GM18526 (cell line): ENCODE data around the gene BMP6.

Experiments
- POLR2A ChIP-seq: IDR thresholded peaks from 3 replicates; pipeline ENCODE4 v1.6.1; 2011; ENCODE audit not compliant: insufficient read length; ENCODE audit errors: extremely low read depth

The BMP6 gene

DNA sequence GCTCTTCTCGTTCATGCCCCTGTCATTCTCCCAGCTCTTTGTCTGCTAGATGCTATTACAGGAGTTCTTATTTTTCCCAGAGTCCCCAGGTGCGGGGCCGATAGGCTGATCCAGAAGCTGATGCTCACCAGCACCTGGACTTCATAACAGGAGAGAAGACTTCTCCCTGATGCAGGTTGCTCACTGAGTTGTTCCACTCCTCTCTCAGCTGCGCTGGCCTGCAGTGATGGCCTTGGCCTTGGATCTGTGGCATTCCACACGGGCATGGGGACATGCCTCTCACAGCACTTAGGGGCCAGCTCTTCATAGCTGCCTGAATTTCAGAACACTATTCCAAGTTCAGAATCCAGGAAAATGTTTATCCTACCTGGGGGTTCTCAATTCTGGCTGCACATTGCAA lies 191.8 kb downstream of the BMP6 start:
- TF ChIP-seq POLR2A = no peak

DNA sequence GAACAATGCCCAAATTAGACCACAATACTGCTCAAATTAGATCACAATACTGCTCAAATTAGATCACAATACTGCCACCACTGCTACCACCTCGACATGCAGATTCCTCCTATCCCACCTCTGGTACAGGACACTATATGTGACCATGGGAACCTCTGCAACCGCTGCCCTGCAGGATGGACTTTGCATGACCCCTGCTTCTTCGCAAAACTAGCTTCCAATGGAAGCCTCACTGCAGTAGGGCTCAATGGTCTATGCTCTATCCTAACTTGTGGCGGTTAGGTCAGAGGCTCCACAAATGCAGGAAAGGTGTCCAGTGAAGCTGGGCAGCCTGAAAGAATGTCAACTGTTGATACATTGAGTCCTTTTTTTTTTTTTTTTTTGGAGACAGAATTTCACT lies 192.5 kb downstream of the BMP6 start:
- TF ChIP-seq POLR2A = no peak

DNA sequence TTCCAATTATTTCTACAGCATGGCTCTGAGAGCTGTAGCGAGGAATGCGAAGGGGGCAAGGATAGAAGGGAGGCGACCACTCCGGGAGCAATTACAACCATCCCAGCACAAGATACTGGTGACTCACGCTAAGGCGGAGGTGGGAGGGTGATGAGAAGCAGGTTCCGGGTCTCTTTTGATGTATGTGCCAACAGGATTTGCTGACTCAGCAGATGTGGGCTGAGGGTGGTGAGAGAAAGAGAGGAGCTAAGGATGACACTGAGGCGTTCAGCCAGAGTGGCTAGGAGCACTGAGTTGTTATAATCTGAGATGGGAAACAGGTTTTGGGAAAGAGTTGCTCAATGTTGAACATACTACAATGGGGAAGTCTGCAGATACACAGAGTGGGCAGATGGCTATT lies 194.0 kb downstream of the BMP6 start:
- no peak for TF ChIP-seq POLR2A

DNA sequence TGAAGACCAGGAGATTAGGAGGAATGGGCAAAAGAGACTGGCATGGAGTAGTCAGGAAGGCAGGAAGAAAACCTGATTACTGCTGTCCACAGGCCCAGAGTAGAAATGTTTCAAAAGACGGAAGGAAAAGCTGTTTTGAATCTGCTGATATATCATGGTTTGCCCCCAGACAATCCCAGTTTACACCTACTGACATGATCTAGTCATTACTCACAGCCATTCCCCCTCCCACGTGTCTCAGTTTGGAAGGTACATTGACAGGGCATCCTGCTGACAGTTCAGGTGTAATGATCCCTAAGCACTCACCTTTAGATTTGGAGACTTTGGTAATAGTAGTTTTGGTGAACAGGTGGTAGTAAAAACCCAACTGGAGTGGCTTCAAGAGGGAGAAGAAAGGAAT lies 194.5 kb downstream of the BMP6 start:
- TF ChIP-seq POLR2A = no peak

DNA sequence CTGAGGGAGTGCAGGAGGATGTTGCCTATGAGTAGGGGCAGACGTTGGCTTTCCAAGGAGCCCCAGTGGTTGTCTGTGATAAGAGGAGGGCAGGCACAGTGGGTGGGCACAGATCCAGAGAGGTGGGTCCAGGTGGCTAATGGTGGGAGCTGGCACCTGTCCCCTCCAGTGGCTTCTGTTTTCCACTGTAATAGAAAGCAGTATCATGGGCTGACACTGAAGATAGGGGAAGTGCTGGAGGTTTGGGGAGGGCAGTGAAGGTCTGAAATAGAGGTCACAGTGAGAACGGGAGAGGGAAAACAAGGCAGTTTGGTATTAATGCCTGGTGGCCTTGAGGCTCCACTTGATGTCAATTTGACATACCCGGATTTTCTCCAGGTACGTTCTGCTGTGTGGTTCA lies 195.1 kb downstream of the BMP6 start:
- TF ChIP-seq POLR2A = no peak

DNA sequence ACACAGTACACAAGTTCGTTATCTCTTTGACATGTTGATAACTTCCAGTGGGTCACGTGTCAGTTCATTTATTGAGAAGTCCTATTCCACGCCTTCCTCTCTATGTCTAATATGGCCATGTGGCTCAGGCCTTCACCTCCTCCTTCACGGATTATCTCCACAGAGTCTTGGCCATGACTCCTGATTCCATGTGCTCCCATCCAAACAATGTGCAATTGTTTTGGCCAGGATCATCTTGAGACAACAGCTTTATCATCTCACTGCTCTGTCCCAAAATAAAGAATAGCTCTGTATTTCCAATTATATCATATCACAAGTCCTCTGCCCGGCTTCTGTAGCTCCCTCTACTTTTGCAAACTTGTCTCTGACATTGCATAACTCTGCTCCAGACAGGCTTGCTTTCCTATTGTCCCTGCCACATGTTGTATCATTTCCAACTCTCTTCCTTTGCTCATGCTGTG lies 195.8 kb downstream of the BMP6 start:
- no peak for TF ChIP-seq POLR2A

DNA sequence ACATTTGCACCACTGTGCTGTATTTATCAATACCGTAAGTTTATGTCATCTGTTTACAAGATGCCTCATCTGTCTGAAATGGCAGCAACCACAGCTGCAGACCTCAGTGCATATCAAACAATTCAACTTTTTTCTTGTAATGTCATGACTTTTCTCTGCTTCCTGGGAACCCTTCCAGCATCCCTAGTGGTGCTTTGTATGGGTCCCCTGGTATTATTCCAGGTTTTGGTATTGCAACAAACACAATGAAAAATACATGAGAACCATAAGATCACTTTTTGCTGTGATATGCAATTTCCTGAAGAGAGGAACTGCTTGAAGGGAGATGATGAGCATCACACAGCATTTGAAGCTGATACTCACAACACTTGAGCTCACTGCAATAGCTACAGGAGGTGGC lies 196.7 kb downstream of the BMP6 start:
- no peak for TF ChIP-seq POLR2A

DNA sequence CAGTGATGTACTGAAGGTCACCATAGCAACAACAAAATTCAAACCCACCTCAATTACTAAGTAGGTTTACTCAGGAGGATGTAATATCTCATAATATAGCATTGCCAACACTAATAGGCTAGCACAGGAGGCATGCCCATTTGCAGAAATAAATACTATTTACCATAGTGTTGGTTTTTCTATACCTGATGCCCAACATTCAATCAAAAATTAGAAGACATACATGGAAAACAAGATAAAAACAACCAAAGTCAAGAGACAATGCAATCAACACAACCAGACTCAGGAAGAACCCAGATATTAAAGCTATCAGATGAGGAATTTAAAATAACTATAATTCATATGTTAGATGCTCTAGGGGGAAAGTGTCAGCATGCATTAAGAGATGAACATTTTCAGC lies 199.0 kb downstream of the BMP6 start:
- TF ChIP-seq POLR2A = no peak
